Adipocyte (in vitro differentiated cells): ENCODE measurements around the gene PRPS1L1.

Experiments
- DNase-seq: peaks from one replicate; pipeline ENCODE4 v3.0.0-alpha.2; 2015; ENCODE audit warnings: low read depth
- H3K27me3 ChIP-seq: replicated peaks from 2 replicates; pipeline ENCODE4 v1.7.0; 2013; ENCODE audit warnings: mild to moderate bottlenecking, low read length, moderate library complexity; ENCODE audit not compliant: control insufficient read depth, insufficient read depth
- H3K36me3 ChIP-seq: 2 replicates; pipeline ENCODE4 v1.7.0; 2013; ENCODE audit warnings: low read length, mild to moderate bottlenecking, moderate library complexity; ENCODE audit not compliant: control insufficient read depth, insufficient read depth, severe bottlenecking
- H3K4me1 ChIP-seq: 2 replicates; pipeline ENCODE4 v1.7.0; 2013; ENCODE audit warnings: mild to moderate bottlenecking, low read length, moderate library complexity; ENCODE audit not compliant: control insufficient read depth, insufficient read depth
- H3K4me3 ChIP-seq: 2 replicates; pipeline ENCODE4 v1.7.0; 2013; ENCODE audit warnings: mild to moderate bottlenecking, low read length, moderate library complexity
- H3K9ac ChIP-seq: 2 replicates; pipeline ENCODE4 v1.7.0; 2013; ENCODE audit warnings: mild to moderate bottlenecking, low read length, moderate library complexity
- H3K9me3 ChIP-seq: 2 replicates; pipeline ENCODE4 v1.7.0; 2013; ENCODE audit warnings: mild to moderate bottlenecking, low read length, moderate library complexity; ENCODE audit not compliant: control insufficient read depth

Gene PRPS1L1

GRCh38 chr7:18041191-18041590 is 13.5 kb upstream of the PRPS1L1 start:
- peak; percentile 27 for DNase-seq
- Histone ChIP-seq H3K4me1 (no peaks in the 10 kb centered on the region), H3K36me3 (no peaks in the 10 kb centered on the region), H3K4me3 (no peak overlapping the region), H3K27me3 (no peaks in the 10 kb centered on the region), H3K9ac (no peak overlapping the region), H3K9me3 (peaks cover 8% of the 10 kb centered on the region)

- peak; percentile 56 for DNase-seq
- Histone ChIP-seq H3K9ac (no peak overlapping the region), H3K9me3 (peaks cover 8% of the 10 kb centered on the region), H3K27me3 (no peaks in the 10 kb centered on the region), H3K36me3 (no peaks in the 10 kb centered on the region), H3K4me3 (no peak overlapping the region), H3K4me1 (no peaks in the 10 kb centered on the region)
Observed at GRCh38 chr7:18040196-18040595, 12.6 kb upstream of the PRPS1L1 start.

GRCh38 chr7:18038382-18038781 is 10.7 kb upstream of the PRPS1L1 start:
- peaks cover 8% of the 10 kb centered on the region for H3K9me3 ChIP-seq
- no peaks in the 10 kb centered on the region for H3K4me1 ChIP-seq
- DNase-seq, result no peak
- H3K4me3 ChIP-seq, result no peak overlapping the region
- H3K27me3 ChIP-seq, result no peaks in the 10 kb centered on the region
- no peaks in the 10 kb centered on the region for H3K36me3 ChIP-seq
- no peak overlapping the region for H3K9ac ChIP-seq

GRCh38 chr7:18037609-18038008 is 10.0 kb upstream of the PRPS1L1 start:
- no peak overlapping the region for H3K4me3 ChIP-seq
- H3K27me3 ChIP-seq, result no peaks in the 10 kb centered on the region
- H3K4me1 ChIP-seq, result no peaks in the 10 kb centered on the region
- H3K9me3 ChIP-seq, result peaks cover 2% of the 10 kb centered on the region
- H3K9ac ChIP-seq, result no peak overlapping the region
- H3K36me3 ChIP-seq, result no peaks in the 10 kb centered on the region
- DNase-seq, result no peak

GRCh38 chr7:18036783-18037182 is 9.1 kb upstream of the PRPS1L1 start:
- Histone ChIP-seq H3K9me3 (no peaks in the 10 kb centered on the region), H3K27me3 (no peaks in the 10 kb centered on the region), H3K4me1 (no peaks in the 10 kb centered on the region), H3K36me3 (no peaks in the 10 kb centered on the region), H3K9ac (no peak overlapping the region), H3K4me3 (no peak overlapping the region)
- DNase-seq, result no peak

GRCh38 chr7:18030758-18031157 is 3.1 kb upstream of the PRPS1L1 start:
- Histone ChIP-seq H3K36me3 (no peaks in the 10 kb centered on the region), H3K4me1 (no peaks in the 10 kb centered on the region), H3K27me3 (no peaks in the 10 kb centered on the region)

GRCh38 chr7:18020138-18020715 is 7.4 kb downstream of the PRPS1L1 start:
- Histone ChIP-seq H3K4me3 (peak overlapping the region; percentile 40), H3K36me3 (no peaks in the 10 kb centered on the region), H3K4me1 (peaks cover 17% of the 10 kb centered on the region), H3K9ac (peak overlapping the region; percentile 72), H3K27me3 (no peaks in the 10 kb centered on the region), H3K9me3 (peaks cover 2% of the 10 kb centered on the region)
- no peak for DNase-seq

More at GRCh38 chr7:18030758-18031157, 3.1 kb upstream of the PRPS1L1 start:
- Histone ChIP-seq H3K9ac (no peak overlapping the region), H3K4me3 (no peak overlapping the region), H3K9me3 (no peaks in the 10 kb centered on the region)
- no peak for DNase-seq

- H3K4me3 ChIP-seq, result peak overlapping the region; percentile 40
- DNase-seq, result peak; percentile 52
- peaks cover 2% of the 10 kb centered on the region for H3K9me3 ChIP-seq
- H3K27me3 ChIP-seq, result no peaks in the 10 kb centered on the region
- H3K4me1 ChIP-seq, result peaks cover 19% of the 10 kb centered on the region
- H3K9ac ChIP-seq, result peak overlapping the region; percentile 72
- no peaks in the 10 kb centered on the region for H3K36me3 ChIP-seq
Observed at GRCh38 chr7:18019555-18019954, 8.1 kb downstream of the PRPS1L1 start.

- no peaks in the 10 kb centered on the region for H3K27me3 ChIP-seq
- no peak for DNase-seq
- peak overlapping the region; percentile 72 for H3K9ac ChIP-seq
- no peaks in the 10 kb centered on the region for H3K36me3 ChIP-seq
- H3K4me3 ChIP-seq, result peak overlapping the region; percentile 40
- H3K4me1 ChIP-seq, result peaks cover 29% of the 10 kb centered on the region
- H3K9me3 ChIP-seq, result peaks cover 2% of the 10 kb centered on the region
Observed at GRCh38 chr7:18018296-18019215, 9.1 kb downstream of the PRPS1L1 start.

- H3K9me3 ChIP-seq, result peaks cover 2% of the 10 kb centered on the region
- no peak overlapping the region for H3K9ac ChIP-seq
- no peak for DNase-seq
- no peak overlapping the region for H3K4me3 ChIP-seq
- H3K27me3 ChIP-seq, result no peaks in the 10 kb centered on the region
- no peaks in the 10 kb centered on the region for H3K36me3 ChIP-seq
- H3K4me1 ChIP-seq, result peaks cover 31% of the 10 kb centered on the region
Observed at GRCh38 chr7:18016547-18017444, 10.8 kb downstream of the PRPS1L1 start.

- peaks cover 16% of the 10 kb centered on the region for H3K4me1 ChIP-seq
Observed at GRCh38 chr7:18013936-18014335, 13.7 kb downstream of the PRPS1L1 start.

More at GRCh38 chr7:18013936-18014335, 13.7 kb downstream of the PRPS1L1 start:
- H3K27me3 ChIP-seq, result no peaks in the 10 kb centered on the region
- DNase-seq, result no peak
- H3K9me3 ChIP-seq, result no peaks in the 10 kb centered on the region
- H3K4me3 ChIP-seq, result no peak overlapping the region
- H3K36me3 ChIP-seq, result no peaks in the 10 kb centered on the region
- H3K9ac ChIP-seq, result no peak overlapping the region
